Fibroblast of lung (primary cell): ENCODE measurements around the gene HSD17B3. TPM values are rescaled to one million over a fixed set of nuclear protein-coding genes. Genes with fewer than 3 reads are reported as not detected.
"Not testable (repeated sequence)": the region's sequence is repeated elsewhere in the genome, so short reads cannot be mapped to it uniquely, and the experiment has no call there.

Experiments
- DNase-seq, 2 donors: peaks; one replicate each; pipeline versions ENCODE4 v3.0.0 to v3.0.0-alpha.2; 2010; ENCODE audit warnings: low read depth in 2 of 2
- H2AFZ ChIP-seq: 2 replicates; pipeline ENCODE4 v1.5.1; 2012; ENCODE audit warnings: low read length, control low read depth, inconsistent platforms
- H3K27ac ChIP-seq: 2 replicates; pipeline ENCODE4 v1.5.1; 2011; ENCODE audit warnings: low read length, control low read depth; ENCODE audit not compliant: insufficient read depth
- H3K27me3 ChIP-seq: 2 replicates; pipeline ENCODE4 v1.5.1; 2011; ENCODE audit warnings: mild to moderate bottlenecking, low read length; ENCODE audit not compliant: control insufficient read depth, insufficient read depth
- H3K36me3 ChIP-seq: 2 replicates; pipeline ENCODE4 v1.5.1; 2011; ENCODE audit warnings: low read length; ENCODE audit not compliant: control insufficient read depth, insufficient read depth
- H3K4me1 ChIP-seq: 2 replicates; pipeline ENCODE4 v1.5.1; 2011; ENCODE audit warnings: low read length; ENCODE audit not compliant: control insufficient read depth, insufficient read depth; ENCODE audit errors: extremely low read depth
- H3K4me2 ChIP-seq: 2 replicates; pipeline ENCODE4 v1.5.1; 2011; ENCODE audit warnings: low read length, control low read depth; ENCODE audit not compliant: insufficient read depth; ENCODE audit errors: extremely low read depth
- H3K4me3 ChIP-seq, 4 experiments: fragments of 200-600 bp in 1 of 4; sonication (generic) in 1 of 4; replicated peaks in 1 of 4; 2 replicates each; pipeline ENCODE4 v1.5.1; 2011 to 2016; ENCODE audit warnings: low read length in 4 of 4, low read depth in 3 of 4, mild to moderate bottlenecking in 3 of 4, control low read depth in 2 of 4, inconsistent platforms in 1 of 4, mixed read lengths in 1 of 4; ENCODE audit not compliant: insufficient read depth in 1 of 4; ENCODE audit errors: control extremely low read depth in 1 of 4
- H3K79me2 ChIP-seq: 2 replicates; pipeline ENCODE4 v1.5.1; 2012; ENCODE audit warnings: mild to moderate bottlenecking, low read length, inconsistent platforms; ENCODE audit not compliant: control insufficient read depth, insufficient read depth
- H3K9ac ChIP-seq: 2 replicates; pipeline ENCODE4 v1.5.1; 2011; ENCODE audit warnings: mild to moderate bottlenecking, low read length, control low read depth; ENCODE audit not compliant: insufficient read depth
- H3K9me3 ChIP-seq: 2 replicates; pipeline ENCODE4 v1.5.1; 2012; ENCODE audit warnings: low read depth, low read length; ENCODE audit not compliant: control insufficient read depth, insufficient read depth
- H4K20me1 ChIP-seq: 2 replicates; pipeline ENCODE4 v1.5.1; 2011; ENCODE audit warnings: low read length; ENCODE audit not compliant: control insufficient read depth, insufficient read depth; ENCODE audit errors: extremely low read depth
- EZH2 ChIP-seq: IDR thresholded peaks from 2 replicates; pipeline ENCODE4 v1.5.1; 2012; ENCODE audit warnings: low read length, control low read depth, mild to moderate bottlenecking; ENCODE audit errors: missing control alignments
- polyA plus RNA-seq, 2 donors: library from polyadenylated mRNA; depleted of rRNA in 1 of 2; stranded (reverse) in 1 of 2; unstranded in 1 of 2; fragments of >200 nt; gene quantifications; 2 replicates each; pipeline ENCODE4 v1.2.1, GENCODE V29; 2011 to 2012; ENCODE audit warnings: missing spikeins in 1 of 2
- total RNA-seq: library from RNA; depleted of rRNA; stranded (reverse); fragments of >200 nt; gene quantifications from 2 replicates; pipeline ENCODE4 v1.2.1, GENCODE V29; 2014
- TF ChIP-seq, protein P1 (sequence below), 2 donors: IDR thresholded peaks in 1 of 2; conservative IDR thresholded peaks in 1 of 2; 1 replicate in 1 of 2; 2 replicates in 1 of 2; pipeline ENCODE4 v1.5.1; 2011 to 2012; ENCODE audit warnings: low read length in 2 of 2, control low read depth in 1 of 2, inconsistent platforms in 1 of 2, low read depth in 1 of 2, mild to moderate bottlenecking in 1 of 2

HSD17B3 gene
- total and polyA plus RNA-seq, 2 donors (not counting 1 experiment from before 2014, with no cell fraction given), result 0.17 TPM; not detected in 1

DNA sequence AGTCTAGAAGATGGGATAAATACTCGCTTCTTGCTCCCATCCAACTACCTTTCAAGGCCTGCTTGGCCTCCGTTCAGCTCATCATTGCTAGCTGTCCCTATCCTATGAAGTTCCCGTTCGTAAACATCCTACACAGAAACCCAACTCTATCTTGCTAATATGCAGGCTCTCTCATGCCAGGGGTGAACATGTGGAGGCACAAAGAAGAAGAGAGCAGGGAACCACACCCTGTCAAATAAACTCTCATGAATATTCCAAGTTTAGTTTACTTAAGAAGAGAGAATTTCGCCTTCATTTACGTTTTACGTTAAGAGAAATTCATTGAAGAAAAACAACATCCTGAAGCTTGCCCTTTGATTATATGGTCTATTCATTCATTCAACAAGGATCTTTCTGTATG lies 7.9 kb upstream of the HSD17B3 start:
- no peak overlapping the region for H3K4me2 ChIP-seq
- no peaks in the 10 kb centered on the region for H3K36me3 ChIP-seq
- DNase-seq, result no peak
- no peaks in the 10 kb centered on the region for H3K9me3 ChIP-seq
- H3K4me3 ChIP-seq, result no peak overlapping the region
- H3K27ac ChIP-seq, result no peak overlapping the region
- no peaks in the 10 kb centered on the region for H3K4me1 ChIP-seq
- no peaks in the 10 kb centered on the region for H3K27me3 ChIP-seq
- TF ChIP-seq EZH2, result no peak
- TF ChIP-seq, protein P1, sequence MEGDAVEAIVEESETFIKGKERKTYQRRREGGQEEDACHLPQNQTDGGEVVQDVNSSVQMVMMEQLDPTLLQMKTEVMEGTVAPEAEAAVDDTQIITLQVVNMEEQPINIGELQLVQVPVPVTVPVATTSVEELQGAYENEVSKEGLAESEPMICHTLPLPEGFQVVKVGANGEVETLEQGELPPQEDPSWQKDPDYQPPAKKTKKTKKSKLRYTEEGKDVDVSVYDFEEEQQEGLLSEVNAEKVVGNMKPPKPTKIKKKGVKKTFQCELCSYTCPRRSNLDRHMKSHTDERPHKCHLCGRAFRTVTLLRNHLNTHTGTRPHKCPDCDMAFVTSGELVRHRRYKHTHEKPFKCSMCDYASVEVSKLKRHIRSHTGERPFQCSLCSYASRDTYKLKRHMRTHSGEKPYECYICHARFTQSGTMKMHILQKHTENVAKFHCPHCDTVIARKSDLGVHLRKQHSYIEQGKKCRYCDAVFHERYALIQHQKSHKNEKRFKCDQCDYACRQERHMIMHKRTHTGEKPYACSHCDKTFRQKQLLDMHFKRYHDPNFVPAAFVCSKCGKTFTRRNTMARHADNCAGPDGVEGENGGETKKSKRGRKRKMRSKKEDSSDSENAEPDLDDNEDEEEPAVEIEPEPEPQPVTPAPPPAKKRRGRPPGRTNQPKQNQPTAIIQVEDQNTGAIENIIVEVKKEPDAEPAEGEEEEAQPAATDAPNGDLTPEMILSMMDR (conservative IDR thresholded peaks at IDR 0.05 in 1 of 2, IDR thresholded peaks at IDR 0.05 in 1 of 2; ENCODE audit: low read depth in 1 of 2, low read length in 2 of 2), result no peak
- H2AFZ ChIP-seq, result no peak overlapping the region
- no peaks in the 10 kb centered on the region for H3K79me2 ChIP-seq
- H4K20me1 ChIP-seq, result no peaks in the 10 kb centered on the region
- no peak overlapping the region for H3K9ac ChIP-seq

DNA sequence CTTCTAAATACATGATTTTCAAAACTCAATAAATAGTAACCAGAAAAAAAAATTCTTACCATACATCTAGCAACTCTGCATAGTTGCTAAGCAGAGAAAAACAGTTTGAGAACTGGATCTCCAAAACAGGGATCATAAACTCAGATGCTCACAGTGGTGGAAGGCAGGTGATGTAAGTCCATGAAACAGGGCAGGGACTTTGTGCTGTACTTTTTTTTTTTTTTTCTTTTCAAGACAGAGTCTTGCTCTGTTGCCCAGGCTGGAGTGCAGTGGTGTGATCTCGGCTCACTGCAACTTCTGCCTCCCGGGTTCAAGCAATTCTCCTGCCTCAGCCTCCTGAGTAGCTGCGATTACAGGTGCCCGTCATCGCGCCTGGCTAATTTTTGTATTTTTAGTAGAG lies 5.0 kb upstream of the HSD17B3 start:
- H3K4me1 ChIP-seq, H3K4me3 ChIP-seq, H3K27ac ChIP-seq, H2AFZ ChIP-seq, H4K20me1 ChIP-seq, H3K9me3 ChIP-seq, H3K9ac ChIP-seq, H3K27me3 ChIP-seq, H3K79me2 ChIP-seq, H3K36me3 ChIP-seq, H3K4me2 ChIP-seq: not testable (repeated sequence)
- peak in 1 of 2 donors; percentile 35 for DNase-seq

GRCh38 chr9:96305171-96305570 lies 3.2 kb upstream of the HSD17B3 start:
- no peak overlapping the region for H3K9ac ChIP-seq
- H3K4me3 ChIP-seq, result no peak overlapping the region
- H3K4me1 ChIP-seq, result no peaks in the 10 kb centered on the region
- DNase-seq, result no peak
- H3K36me3 ChIP-seq, result no peaks in the 10 kb centered on the region
- H4K20me1 ChIP-seq, result no peaks in the 10 kb centered on the region
- H3K9me3 ChIP-seq, result no peaks in the 10 kb centered on the region
- H2AFZ ChIP-seq, result no peak overlapping the region
- no peaks in the 10 kb centered on the region for H3K79me2 ChIP-seq
- H3K27me3 ChIP-seq, result no peaks in the 10 kb centered on the region
- TF ChIP-seq, protein P1 (conservative IDR thresholded peaks at IDR 0.05 in 1 of 2, IDR thresholded peaks at IDR 0.05 in 1 of 2; ENCODE audit: low read depth in 1 of 2, low read length in 2 of 2), result no peak
- TF ChIP-seq EZH2, result no peak
- H3K27ac ChIP-seq, result no peak overlapping the region
- no peak overlapping the region for H3K4me2 ChIP-seq
